ENCODE results near the gene ERN1. TPM values are rescaled to one million over a fixed set of nuclear protein-coding genes. Genes with fewer than 3 reads are reported as not detected.

ERN1 gene
- total RNA-seq, 1 experiment from 2014 or later = 14.0 TPM

DNA sequence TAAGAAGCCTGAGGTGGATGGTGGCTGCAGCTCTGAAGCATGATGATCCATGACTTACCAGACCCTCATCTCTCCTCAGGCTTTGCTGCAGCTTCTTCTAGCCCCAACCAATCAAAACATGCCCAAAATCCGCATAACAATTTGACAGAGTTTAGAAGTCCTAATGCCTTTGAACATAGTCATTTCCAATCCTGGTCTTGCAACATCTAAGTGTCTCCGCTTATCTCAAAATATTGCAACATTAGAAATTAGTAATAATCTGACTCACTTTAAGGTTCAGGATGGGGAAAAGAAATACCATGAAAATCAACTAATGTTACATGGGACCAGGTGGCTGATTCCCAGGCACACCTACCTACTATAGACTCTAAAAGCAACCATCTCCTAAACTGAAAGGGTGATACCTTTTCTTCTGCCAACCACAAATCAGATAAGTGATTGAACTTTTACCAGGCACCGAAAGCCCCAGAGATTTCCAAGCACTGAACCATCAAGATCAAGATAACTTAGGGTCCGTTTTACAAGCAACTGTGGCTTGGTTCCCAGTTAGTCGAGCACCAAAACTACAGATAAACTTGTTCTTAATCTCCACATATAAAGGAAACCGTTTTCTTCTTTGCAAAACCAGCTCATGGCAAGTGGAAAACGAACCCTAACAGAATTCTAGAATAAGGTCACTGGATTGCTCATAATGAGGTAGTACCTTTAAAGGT, 14.0 kb downstream of the ERN1 start:
- DNase-seq (ENCODE audit: extremely low read depth, low read depth) = no peak

DNA sequence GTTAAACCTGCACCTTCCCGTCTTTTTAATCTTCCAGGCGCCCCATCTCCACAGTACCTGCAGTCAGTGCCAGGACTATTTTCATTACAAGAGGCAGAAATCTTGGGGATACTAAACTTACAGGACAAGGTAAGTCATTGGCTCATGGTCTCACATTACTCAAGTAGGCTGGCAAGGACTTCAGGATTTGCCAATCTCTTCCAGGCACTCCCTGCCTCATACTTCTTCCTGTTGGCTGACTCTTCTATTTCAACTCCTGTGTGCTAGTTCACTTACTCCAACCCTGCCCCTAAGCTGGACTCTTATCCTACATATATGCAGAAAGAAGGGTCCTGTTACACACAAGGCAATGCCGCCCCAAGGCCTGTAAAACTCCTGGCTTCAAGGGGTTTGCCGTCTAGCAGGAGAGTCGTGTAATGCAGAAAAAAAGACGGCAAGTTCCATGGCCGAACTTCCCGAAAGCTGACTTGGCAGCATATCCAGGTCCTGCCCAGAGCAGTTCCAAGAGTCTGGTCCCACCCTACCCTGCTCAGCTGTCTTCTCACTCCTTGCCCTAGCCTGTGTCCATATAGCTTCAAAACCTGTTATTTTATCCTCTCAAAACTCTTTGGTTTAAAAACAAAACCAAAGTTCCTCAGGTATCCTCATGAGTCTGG, 14.8 kb downstream of the ERN1 start:
- DNase-seq (ENCODE audit: extremely low read depth, low read depth) = no peak

DNA sequence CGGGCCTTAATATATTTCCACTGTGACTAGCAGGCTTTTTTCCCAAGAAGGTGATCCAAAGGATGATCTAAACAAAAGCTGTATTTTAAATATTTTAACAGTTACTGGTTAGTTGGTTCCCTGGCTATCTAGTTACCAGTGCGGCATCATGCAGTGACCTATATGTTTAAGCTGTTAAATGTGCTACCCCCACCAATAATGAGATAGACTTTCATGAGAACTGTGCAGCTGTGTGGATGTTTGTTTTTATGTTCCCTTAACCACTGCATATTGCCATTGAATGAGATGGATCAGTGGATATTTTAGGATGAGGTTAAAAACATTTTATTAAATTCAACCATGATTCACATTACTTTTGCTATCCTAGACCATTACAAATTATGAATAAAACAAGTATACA, 16.9 kb downstream of the ERN1 start:
- DNase-seq (ENCODE audit: extremely low read depth, low read depth) = no peak

DNA sequence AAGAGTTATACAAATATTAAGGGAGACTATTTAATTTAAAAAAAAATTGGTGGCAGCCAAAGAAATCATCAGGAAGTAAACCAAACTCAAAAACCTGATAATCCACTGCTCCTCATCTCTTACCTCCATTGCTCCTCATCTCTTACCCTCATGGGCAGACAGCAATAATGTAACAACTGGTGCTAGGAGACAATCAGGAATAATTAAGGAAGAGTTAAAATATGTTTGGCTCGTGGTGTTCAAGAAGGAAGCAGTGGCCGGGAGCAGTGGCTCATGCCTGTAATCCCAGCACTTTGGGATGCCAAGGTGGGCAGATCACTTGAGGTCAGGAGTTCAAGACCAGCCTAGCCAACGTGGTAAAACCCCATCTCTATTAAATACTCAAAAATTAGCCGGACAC, 18.1 kb downstream of the ERN1 start:
- DNase-seq (ENCODE audit: extremely low read depth, low read depth) = no peak

DNA sequence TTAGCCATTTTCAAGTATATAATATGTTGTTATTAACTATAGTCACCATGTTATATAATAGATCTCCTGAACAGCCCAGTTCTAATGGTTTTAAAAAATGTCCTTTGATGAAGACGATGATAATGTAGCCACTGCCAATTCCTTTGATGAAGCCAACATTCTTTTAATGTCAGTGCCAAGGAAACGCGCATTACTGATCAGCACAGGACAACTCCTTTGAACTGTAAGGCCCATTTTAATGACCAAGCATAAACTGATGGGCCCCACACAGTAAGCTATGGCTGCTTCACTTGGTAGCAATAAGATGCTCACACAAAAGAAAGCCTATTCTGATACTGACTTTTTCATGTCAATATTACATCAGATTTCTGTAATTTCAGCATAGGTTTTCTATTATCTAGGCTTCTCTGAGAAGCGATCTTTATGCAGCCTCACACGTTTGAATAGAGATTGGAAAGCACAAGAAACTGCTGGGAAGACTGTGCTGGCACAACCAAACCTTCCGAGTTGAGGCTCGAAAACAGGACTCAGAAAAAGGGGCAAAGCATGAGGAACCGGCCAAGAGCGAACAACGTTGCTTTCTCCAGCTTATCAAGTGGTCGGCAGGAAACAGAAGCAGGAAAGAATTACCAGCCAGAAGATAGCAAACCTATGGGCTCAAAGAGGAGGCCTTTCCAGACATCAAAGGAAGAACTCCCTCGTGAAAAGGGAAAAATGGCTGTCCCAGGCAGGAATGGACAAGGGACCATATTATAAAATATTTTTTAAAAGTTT, 19.4 kb downstream of the ERN1 start:
- DNase-seq (ENCODE audit: extremely low read depth, low read depth) = no peak

DNA sequence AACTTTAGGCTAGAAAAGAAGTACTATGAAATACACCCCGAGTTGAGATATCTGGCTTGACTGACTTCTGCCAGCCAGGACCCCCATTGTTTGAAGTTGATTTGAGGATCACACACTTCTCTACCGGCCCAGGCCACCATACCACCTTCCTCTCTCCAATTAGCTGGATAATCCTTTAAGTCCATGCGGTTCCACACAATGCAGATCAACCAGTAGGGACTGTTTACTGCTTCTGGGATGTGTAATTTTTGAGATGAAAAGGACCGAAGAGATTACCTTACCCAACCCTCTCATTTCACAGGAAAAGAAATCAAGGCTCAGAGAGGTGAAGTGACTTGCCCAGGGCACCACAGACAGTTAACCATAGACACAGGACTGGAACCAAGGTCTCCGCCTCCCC, 20.5 kb downstream of the ERN1 start:
- DNase-seq (ENCODE audit: extremely low read depth, low read depth) = no peak

DNA sequence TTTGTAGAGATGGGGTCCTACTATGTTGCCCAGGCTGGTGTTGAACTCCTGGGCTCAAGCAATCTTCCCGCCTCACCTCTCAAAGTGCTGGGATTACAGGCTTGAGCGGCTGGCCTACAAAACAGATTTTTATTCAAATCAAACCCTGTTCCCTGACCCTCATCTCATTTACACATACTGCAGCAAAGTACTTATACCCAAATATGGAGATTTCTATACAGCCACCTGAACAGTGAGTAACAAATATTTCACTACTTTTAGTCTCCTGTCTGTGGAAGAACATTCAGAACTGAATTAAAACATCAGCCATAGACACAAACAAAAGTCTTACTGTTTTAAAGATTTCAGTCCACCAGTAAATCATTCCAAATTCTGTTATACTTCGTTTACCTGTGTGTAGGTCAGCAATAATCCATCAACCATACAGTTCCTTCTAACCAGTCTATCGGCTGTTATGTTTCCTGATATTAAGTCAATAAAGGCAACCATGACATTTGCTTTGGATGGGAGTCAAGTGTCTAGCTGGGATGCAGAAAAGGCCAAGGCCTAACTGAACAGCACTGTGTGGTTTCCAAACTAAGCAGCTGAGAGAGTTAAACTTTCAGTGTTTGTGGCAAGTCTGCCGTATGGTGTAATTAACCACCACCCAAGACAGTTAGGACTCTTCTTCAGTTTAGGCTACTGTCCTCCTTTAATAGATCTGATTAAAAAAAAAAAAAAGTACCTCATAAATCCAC, 22.3 kb downstream of the ERN1 start:
- no peak for DNase-seq (ENCODE audit: extremely low read depth, low read depth)

DNA sequence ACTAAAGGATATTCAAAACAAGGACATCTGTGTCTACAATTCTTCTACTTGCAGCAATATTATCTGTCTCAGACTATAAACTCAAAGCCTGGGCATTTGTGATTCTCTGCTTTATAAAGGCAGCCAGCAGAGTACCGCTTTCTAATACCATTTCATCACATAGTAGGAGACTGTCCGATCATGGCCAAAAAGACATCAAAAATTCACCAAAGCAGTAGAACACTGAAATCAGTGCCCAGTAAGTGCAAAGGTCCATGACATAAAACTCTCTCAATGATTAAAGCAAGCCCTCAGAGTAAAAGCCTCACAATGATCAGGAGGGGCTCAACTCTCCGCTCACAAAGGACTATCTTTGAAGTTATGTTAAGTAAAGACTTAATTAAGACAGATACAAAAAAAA, 23.0 kb downstream of the ERN1 start:
- no peak for DNase-seq (ENCODE audit: extremely low read depth, low read depth)

DNA sequence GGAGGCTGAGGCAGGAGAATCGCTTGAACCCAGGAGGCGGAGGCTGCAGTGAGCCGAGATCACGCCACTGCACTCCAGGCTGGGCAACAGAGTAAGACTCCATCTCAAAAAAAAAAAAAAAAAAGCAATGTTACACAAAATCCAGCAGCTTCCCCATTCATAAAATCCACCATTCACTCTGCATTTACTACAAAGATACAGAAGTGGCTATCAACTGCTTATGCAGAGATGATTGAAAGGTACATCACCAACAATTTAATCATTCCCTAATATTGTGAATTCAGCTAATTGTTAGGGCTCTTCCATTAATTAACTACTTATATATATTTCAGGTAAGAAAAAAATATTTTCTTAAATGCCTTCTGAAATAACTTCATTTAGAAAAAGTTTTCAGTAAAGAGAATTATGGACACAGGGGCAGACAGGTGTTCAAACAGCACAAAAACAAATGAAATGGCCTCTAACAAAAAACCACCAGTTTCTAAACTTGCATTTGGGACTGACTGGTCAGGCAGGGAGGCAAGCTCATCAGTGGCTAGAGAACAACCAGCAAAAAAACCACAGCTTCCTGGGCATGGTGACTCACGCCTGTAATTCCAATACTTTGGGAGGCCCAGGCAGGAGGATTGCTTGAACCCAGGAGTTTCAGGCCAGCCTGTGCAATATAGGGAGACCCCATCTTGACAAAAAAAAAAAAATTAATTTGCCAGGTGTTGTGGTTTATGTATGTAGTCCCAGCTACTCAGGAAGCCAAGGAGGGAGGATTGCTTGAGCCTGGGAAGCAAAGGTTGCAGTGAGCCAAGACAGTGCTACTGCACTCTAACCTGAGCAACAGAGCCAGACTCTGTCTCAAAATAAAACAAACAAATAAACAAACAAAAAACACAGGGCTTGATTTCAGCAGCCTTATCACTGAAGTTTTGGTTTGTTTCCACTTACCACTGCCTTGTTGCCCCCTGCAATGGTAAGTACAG, 26.3 kb downstream of the ERN1 start:
- DNase-seq (ENCODE audit: extremely low read depth, low read depth) = no peak

DNA sequence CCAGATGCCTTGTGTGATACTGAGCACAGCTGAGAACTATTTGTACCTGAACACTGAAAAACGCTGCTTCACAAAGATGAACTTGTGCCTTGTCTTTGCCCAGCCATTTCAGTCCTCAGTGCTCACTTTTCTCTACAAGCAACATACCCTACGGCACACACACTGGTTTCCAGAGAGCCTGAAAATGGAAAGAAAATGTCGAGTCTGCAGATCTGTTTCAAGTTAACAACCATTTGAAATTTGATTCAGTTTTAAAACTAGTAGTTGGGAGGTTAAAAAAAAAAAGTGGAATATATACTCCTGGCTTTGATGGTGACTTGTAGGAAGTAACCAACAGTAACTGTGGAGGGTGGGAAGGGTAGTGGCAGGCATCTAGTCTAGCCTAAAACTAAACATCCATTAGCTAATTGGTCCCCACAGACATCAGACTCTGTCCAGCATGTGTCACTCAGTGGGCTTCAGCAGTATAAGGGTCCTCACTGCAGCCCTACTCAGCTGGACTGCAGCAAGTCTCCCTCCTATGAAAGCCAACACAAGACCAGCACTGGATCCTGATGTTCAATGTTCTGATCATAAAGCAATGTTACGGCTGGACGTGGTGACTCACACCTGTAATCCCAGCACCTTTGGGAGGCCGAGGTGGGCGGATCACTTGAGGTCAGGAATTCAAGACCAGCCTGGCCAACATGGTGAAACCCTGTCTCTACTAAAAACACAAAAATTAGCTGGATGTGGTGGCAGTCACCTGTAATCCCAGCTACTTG, 27.1 kb downstream of the ERN1 start:
- no peak for DNase-seq (ENCODE audit: extremely low read depth, low read depth)

DNA sequence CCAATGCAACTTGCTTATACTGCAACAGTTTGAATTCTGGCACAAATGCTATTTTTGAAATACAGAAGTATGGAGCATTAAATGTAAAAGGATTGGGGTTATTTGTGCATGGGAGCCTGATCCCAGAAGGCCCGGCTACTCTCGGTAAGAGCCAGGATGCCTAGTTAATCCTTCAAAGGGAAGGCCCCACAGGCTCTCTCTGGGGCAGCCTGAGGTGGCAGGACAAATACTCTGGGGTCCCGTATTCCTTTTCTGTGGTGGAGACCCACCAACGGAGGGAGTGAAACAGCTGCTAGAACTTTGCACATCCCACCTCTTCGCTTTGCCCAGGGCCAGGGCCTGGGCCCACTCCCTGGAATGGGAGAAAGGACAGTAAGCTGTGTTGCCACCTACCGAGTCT, 30.4 kb downstream of the ERN1 start:
- DNase-seq (ENCODE audit: extremely low read depth, low read depth) = no peak

DNA sequence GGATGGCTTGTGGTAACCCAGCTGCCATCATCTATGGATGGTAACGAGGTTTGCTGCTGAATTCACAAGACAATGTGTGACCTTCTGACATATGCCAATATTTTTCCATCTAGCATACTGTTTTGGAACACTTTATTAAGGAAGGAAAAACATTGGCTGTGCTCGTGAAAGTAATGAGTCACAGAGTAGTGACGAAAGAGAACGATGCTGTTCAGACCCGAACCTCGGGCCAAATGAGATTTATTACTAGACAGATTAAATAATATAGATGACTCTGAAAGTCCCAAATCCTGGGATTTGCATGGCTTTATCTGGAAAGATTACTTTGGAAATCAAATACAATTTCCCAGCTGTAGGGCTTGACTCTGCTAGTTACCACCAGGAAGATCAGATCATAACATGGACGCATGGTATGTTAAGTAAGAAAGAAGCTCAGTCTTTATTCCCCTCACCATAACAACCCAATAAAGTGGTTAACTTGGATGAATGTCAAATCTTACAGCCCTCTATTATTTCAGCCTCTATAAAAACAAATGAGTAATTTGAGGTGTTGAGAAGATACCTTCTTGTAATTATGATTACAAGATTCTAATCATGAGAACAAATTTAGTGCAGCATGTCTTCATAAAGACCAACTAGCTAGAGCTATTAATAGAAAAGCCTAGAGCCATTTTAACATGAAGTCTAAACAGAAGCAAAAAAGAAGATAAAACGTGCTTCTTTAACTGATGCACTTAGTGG, 32.6 kb downstream of the ERN1 start:
- DNase-seq (ENCODE audit: extremely low read depth, low read depth) = no peak

DNA sequence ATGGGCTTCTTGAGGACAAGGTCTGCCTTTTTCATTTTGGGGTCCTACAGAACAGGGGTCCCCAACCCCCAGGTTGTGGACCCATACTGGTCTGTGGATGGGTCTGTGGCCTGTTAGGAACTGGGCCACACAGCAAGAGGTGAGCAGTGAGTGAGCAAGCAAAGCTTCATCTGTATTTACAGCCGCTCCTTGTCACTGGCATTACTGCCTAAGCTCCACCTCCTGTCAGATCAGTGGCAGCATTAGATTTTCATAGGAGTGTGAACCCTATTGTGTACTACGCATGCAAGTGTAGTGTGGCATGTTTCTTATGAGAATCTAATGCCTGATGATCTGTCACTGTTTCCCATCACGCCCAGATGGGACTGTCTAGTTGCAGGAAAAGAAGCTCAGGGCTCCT, 33.9 kb downstream of the ERN1 start:
- no peak for DNase-seq (ENCODE audit: extremely low read depth, low read depth)

DNA sequence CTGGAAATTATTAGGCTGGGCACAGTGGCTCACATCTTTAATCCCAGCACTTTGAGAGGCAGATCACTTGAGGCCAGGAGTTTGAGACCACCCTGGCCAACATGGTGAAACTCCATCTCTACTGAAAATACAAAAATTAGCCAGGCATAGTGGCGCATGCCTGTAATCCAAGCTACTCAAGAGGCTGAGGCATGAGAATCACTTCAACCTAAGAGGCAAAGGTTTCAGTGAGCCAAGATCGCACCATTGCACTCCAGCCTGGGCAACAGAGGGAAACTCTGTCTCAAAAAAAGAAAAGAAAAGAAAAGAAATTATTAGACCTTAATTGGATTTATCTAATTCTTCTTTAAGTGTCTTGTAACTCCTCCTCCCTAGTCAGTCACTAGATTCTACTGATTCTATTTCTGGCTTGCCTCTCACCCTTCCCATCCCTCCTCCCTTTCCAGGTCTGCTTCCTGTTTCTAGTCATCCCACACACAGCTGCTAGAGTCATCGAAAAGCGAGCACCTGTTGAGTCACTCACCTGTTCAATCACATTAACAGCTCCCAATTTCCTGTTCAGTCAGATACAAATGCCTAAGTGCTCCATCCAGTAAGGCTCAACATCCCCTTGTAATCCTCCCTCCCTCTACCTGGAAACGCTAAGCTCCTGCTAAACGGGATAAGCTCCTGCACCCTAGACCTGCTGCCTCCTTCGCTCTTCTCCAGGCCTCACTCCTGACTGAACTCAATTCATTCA, 34.6 kb downstream of the ERN1 start:
- DNase-seq (ENCODE audit: extremely low read depth, low read depth) = no peak

DNA sequence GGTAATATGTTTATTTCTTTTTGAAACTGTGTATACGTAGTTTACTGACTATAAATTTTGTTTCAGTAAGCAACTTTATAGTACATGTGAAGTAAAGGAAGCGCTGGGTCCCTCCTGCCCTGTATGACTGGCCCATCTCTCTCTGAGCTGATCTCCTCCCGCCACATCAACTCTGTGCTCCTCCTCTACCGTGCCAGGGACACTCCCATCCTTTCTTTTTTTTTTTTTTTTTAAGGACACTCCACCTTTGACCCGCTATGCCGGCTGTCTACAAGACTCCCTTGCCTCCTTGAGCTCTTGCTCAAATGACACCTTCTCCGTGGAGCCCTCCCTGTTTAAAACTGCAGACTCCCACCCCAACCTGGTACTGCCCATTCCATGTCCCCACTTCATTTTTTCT, 35.5 kb downstream of the ERN1 start:
- no peak for DNase-seq (ENCODE audit: extremely low read depth, low read depth)

DNA sequence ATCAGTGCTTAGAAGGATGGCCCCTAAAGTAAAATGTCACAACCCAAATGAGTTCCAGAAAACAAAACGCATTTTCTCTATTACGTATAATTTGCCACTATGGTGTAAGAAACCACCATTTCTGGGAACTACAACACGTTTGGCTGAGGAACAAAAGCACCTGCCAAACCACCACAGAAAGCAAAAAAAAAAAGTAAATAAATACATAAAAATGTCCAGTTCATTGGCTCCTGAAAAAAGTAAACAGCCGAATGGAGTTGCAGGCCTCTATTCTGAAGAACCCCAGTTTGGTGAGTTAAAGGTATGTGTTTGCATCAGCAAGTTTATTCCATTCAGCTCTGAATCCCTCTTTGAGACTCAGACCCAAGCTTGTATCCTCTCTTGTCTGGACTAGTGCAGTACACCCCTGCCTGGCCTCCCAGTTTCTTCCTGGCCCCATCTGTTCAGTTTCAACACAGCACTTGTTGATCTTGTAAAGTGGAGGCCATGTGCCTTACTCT, 36.9 kb downstream of the ERN1 start:
- DNase-seq (ENCODE audit: extremely low read depth, low read depth) = no peak

DNA sequence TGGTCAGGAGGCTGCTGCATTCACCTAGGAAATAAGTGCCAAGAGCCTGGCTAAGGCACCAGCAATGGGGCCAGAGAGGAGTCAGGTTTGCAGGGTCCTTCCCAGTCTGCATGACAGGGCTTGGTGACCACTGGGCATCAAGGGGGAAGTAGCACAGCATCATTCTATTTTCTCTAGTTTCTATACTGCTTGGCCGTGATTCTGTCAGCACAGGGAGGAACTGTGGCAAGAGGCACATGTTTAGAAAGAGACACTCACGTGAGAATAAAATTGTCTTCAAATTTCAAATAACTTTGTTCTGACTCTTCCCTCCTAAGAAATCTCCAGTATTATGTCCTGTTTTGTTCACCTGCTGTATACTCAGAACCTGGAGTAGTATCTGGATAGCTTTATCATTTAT, 37.8 kb downstream of the ERN1 start:
- no peak for DNase-seq (ENCODE audit: extremely low read depth, low read depth)

DNA sequence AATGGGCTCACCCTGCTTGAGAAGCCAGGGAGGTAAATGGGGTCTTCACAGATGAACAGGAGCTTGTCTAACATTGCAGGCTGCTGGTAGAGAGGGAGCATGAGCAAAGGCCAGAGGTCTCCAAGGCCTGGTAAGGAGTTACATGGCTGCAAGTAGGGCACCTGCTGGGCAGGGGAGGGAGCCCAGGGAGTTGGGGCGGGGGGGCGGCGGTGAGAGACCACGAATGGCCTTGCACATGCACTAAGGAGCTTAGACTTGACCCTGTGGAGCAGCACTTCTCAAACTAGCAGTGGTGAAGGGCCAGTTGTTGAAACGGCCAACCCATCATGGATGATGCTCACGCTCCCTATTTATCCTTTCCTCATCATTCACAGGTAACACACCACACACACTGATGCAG, 38.4 kb downstream of the ERN1 start:
- no peak for DNase-seq (ENCODE audit: extremely low read depth, low read depth)
